Parathyroid adenoma (tissue), 2 donors: Measurements from ENCODE around the gene PPP1R13L.

ENCODE experiments used
- H2AFZ ChIP-seq: fragments of 300-600 bp; sonication (generic); one replicate; pipeline ENCODE4 v1.7.0; 2017; ENCODE audit warnings: antibody characterized with exemption, mild to moderate bottlenecking
- H3K27ac ChIP-seq: fragments of 300-600 bp; sonication (generic); one replicate; pipeline ENCODE4 v1.7.0; 2017
- H3K27me3 ChIP-seq: fragments of 300-600 bp; sonication (generic); one replicate; pipeline ENCODE4 v1.7.0; 2017; ENCODE audit warnings: low read length; ENCODE audit not compliant: control insufficient read depth, insufficient read depth
- H3K36me3 ChIP-seq: fragments of 300-600 bp; sonication (generic); one replicate; pipeline ENCODE4 v1.7.0; 2017; ENCODE audit warnings: low read length; ENCODE audit not compliant: control insufficient read depth, insufficient read depth
- H3K4me1 ChIP-seq: fragments of 300-600 bp; sonication (generic); one replicate; pipeline ENCODE4 v1.7.0; 2017; ENCODE audit warnings: control low read depth
- H3K4me2 ChIP-seq: fragments of 300-600 bp; sonication (generic); one replicate; pipeline ENCODE4 v1.7.0; 2017; ENCODE audit warnings: low read length
- H3K4me3 ChIP-seq: fragments of 300-600 bp; sonication (generic); one replicate; pipeline ENCODE4 v1.7.0; 2017; ENCODE audit warnings: low read depth, low read length
- H3K79me2 ChIP-seq: fragments of 300-600 bp; sonication (generic); one replicate; pipeline ENCODE4 v1.7.0; 2017; ENCODE audit warnings: control low read depth
- H3K9ac ChIP-seq: fragments of 300-600 bp; sonication (generic); one replicate; pipeline ENCODE4 v1.7.0; 2017; ENCODE audit warnings: mild to moderate bottlenecking
- H3K9me3 ChIP-seq: fragments of 300-600 bp; sonication (generic); one replicate; pipeline ENCODE4 v1.7.0; 2017; ENCODE audit warnings: low read length; ENCODE audit not compliant: control insufficient read depth
- TF ChIP-seq, protein P1 (sequence below): fragments of 300-600 bp; sonication (generic); IDR thresholded peaks from one replicate; pipeline ENCODE4 v1.7.0; 2017; ENCODE audit warnings: antibody characterized with exemption, mild to moderate bottlenecking
- donor health status: primary hyperparathyroidism.

Gene PPP1R13L

DNA sequence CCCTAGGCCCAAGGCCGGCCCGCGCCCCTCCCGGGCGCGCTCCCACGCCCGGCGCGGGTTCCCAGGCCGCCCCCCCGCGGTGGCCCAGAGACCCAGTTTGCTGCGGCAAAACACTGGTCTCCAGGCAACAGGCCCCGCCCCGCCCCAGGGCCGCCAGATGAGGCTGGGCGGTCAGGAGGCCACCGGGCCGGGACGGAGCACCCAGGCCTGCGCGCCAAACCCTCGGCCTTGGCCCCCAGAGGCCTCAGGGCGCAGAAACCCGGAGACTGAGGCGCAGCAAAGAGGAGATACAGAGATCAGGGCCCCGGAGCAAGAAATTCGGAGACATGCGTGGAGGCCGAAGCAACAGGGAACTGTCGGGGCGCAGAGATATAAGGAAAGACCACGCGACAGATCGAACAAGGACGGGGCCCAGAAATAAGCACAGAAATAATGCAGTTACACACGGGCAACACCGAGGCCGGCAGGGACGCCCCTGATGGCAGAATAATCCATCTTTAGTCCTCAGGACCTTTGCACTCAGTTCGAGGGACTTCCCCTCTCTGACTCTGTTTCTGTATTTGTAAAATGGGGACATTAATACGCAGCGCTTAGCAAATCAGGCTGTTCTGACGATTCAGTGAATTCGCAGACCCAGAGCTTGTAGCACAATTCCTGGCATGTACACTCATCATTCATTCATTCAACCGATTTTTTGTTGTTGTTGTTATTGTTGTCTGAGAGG, 39.6 kb upstream of the PPP1R13L start:
- Histone ChIP-seq H3K9me3 (no peaks in the 10 kb centered on the region), H3K4me3 (peak overlapping the region; percentile 30)
- TF ChIP-seq, protein P1, sequence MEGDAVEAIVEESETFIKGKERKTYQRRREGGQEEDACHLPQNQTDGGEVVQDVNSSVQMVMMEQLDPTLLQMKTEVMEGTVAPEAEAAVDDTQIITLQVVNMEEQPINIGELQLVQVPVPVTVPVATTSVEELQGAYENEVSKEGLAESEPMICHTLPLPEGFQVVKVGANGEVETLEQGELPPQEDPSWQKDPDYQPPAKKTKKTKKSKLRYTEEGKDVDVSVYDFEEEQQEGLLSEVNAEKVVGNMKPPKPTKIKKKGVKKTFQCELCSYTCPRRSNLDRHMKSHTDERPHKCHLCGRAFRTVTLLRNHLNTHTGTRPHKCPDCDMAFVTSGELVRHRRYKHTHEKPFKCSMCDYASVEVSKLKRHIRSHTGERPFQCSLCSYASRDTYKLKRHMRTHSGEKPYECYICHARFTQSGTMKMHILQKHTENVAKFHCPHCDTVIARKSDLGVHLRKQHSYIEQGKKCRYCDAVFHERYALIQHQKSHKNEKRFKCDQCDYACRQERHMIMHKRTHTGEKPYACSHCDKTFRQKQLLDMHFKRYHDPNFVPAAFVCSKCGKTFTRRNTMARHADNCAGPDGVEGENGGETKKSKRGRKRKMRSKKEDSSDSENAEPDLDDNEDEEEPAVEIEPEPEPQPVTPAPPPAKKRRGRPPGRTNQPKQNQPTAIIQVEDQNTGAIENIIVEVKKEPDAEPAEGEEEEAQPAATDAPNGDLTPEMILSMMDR: no peak

DNA sequence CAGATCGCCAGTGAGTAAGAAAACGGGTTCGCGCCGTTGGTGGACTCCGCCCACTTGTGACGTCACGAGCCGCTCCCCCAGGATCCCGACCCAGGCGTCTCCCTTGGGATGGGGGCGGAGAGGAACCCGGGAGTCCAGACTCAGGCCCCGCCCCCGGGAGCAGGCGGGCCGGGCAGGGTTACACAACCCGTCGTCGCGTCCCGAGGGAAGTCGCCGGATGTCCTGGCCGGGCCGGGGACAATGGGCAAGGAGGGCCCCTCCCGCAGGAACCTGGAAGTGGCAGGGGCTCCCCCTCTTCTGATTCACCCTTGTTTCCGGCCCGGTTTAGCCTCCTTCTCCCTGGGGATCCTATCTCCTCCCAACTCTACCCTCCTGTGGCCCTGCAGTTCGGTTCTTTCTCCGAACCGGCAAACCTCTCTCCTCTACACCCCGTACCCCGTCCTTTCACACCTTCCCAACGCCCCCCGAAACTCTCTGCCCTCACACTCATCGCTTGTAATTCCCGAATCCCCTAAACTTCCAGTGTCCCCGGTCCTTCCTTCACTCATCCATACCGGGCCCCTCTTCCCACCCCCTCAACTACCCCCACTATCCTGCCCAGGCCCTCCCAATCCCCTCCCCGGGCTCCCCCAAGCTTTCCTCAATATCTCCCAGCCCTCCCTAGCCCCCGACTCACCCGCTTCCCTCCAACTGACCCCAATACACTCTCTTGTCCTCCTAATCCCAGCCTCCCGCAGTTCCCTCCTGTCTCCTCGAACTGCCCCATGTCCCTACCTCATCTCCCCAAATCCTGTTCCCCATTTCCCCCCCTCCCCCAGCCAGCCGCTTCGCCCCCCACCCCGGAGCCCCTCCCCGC, 38.8 kb upstream of the PPP1R13L start:
- no peaks in the 10 kb centered on the region for H3K36me3 ChIP-seq
- peaks cover 3% of the 10 kb centered on the region for H3K79me2 ChIP-seq
- peak overlapping the region; percentile 89 for H3K4me2 ChIP-seq
- peak overlapping the region; percentile 84 for H2AFZ ChIP-seq
- H3K4me3 ChIP-seq: peak overlapping the region; percentile 65
- TF ChIP-seq, protein P1: no peak
- peak overlapping the region; percentile 95 for H3K27ac ChIP-seq
- no peaks in the 10 kb centered on the region for H3K9me3 ChIP-seq
- H3K9ac ChIP-seq: peak overlapping the region; percentile 39
- H3K27me3 ChIP-seq: no peaks in the 10 kb centered on the region
- peaks cover 15% of the 10 kb centered on the region for H3K4me1 ChIP-seq

More for the DNA sequence above, 39.6 kb upstream of the PPP1R13L start:
- Histone ChIP-seq H3K79me2 (peaks cover 3% of the 10 kb centered on the region), H3K4me2 (peak overlapping the region; percentile 67), H3K9ac (no peak overlapping the region), H3K27me3 (no peaks in the 10 kb centered on the region), H2AFZ (peak overlapping the region; percentile 93), H3K27ac (peak overlapping the region; percentile 80), H3K36me3 (no peaks in the 10 kb centered on the region), H3K4me1 (peaks cover 15% of the 10 kb centered on the region)

DNA sequence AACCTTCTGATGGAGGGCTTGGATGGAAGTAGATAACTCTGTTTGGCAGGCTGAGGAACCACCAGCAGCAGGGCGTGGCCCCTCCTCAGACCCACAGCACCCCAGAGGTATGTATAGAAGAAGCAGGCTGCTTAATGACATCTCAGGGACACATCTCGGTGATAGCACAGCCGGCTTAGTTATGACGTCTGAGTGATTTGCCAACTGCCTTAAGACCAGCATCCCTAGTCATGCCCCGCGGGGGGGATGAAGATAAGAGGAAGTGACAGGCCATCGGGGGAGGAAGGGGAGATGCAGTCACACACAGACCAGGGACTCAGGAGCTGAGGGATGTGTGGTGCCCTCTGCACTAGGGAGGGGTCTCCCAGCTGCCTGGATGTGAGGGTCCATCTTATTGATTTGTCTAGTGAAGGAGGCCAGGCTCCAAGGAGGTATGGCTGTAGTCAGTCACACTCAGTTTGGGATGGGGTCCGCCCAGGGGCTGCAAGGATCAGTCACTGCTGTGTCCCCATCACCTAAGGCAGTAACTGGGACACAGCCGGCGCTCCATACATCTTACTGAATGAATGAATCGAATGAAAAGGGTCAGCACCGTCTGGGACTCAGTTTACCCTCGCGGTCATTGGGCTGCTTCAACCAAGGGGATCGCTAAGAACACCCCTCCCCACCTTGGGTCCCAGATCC, 38.1 kb upstream of the PPP1R13L start:
- peak overlapping the region; percentile 84 for H2AFZ ChIP-seq
- peaks cover 3% of the 10 kb centered on the region for H3K79me2 ChIP-seq
- peak overlapping the region; percentile 65 for H3K4me3 ChIP-seq
- H3K9me3 ChIP-seq: no peaks in the 10 kb centered on the region
- no peak overlapping the region for H3K9ac ChIP-seq
- TF ChIP-seq, protein P1: no peak
- peaks cover 15% of the 10 kb centered on the region for H3K4me1 ChIP-seq
- peak overlapping the region; percentile 89 for H3K4me2 ChIP-seq
- peak overlapping the region; percentile 95 for H3K27ac ChIP-seq
- H3K36me3 ChIP-seq: no peaks in the 10 kb centered on the region
- H3K27me3 ChIP-seq: no peaks in the 10 kb centered on the region

DNA sequence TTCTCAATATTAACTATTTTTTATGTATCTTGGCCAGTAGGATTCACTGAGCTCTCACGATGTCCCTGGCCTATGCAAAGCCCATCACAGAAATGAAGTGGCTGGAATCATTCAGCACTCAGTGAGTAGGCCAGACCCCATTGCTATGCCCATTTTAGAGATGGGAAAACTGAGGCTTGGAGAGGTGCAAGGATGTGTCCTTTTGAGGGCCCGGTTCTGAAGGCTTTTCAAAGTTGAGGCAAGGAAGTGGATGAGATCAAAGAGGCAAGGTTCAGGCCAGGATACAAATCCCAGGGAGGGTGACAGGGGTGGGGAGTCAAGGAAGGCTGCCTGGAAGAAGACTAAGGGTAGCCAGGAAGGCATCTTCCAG, 37.5 kb upstream of the PPP1R13L start:
- H3K9ac ChIP-seq: no peak overlapping the region
- no peaks in the 10 kb centered on the region for H3K36me3 ChIP-seq
- peaks cover 15% of the 10 kb centered on the region for H3K4me1 ChIP-seq
- TF ChIP-seq, protein P1: no peak
- no peaks in the 10 kb centered on the region for H3K9me3 ChIP-seq
- peak overlapping the region; percentile 95 for H3K27ac ChIP-seq
- H3K27me3 ChIP-seq: no peaks in the 10 kb centered on the region
- H3K79me2 ChIP-seq: peaks cover 3% of the 10 kb centered on the region
- H3K4me3 ChIP-seq: no peak overlapping the region
- no peak overlapping the region for H2AFZ ChIP-seq
- H3K4me2 ChIP-seq: no peak overlapping the region
